HG02852 (cell line): ENCODE data around the gene NDC1.
"Not testable (repeated sequence)": the region's sequence is repeated elsewhere in the genome, so short reads cannot be mapped to it uniquely, and the experiment has no call there.

ENCODE experiments used
- ATAC-seq: cut with Tn5 transposase; IDR thresholded peaks from one replicate; pipeline ENCODE4 v1.9.1; 2021; ENCODE audit warnings: mild to moderate bottlenecking, moderate library complexity; ENCODE audit not compliant: unreplicated experiment

NDC1 gene

GRCh38 chr1:53766194-53766742 is 71.8 kb downstream of the NDC1 start:
- ATAC-seq, result no peak

DNA sequence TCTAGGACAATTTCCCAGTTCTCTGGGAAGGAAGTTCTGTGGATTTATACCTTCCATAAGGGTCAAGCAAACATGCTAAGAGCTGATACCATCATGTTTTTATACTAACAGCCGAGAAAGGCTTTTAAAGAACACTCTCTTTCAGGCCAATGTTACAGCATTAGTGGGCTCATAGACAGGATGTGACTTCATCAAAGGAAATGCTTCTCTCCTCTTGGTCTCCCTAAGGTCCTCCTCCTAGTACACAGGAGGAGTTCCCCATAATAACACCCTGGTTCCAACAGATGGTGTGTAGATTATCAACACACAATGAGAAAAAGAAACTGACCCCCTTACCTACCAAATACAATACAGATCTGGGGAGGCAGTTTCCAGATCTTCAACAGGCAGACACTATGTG is 72.4 kb downstream of the NDC1 start:
- ATAC-seq, result no peak

DNA sequence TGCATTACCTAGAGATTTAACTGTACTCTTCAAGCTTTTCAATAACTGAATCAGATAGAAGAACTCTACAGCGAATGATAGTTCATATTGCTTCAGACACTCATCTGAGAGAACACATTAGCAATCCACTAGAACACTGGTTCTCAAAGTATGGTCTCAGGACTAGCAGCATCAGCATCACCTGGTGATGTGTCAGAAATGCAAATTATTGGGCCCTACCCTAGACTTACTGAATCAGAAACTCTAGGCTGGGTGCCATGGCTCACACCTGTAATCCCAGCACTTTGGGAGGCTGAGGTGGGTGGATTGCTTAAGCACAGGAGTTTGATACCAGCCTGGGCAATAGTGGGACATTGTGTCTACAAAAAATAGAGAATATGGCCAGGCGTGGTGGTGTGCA is 74.2 kb downstream of the NDC1 start:
- no peak for ATAC-seq

- ATAC-seq, result no peak
Observed at GRCh38 chr1:53763461-53763860, 74.6 kb downstream of the NDC1 start.

GRCh38 chr1:53760497-53760896 is 77.6 kb downstream of the NDC1 start:
- ATAC-seq, result not testable (repeated sequence)

DNA sequence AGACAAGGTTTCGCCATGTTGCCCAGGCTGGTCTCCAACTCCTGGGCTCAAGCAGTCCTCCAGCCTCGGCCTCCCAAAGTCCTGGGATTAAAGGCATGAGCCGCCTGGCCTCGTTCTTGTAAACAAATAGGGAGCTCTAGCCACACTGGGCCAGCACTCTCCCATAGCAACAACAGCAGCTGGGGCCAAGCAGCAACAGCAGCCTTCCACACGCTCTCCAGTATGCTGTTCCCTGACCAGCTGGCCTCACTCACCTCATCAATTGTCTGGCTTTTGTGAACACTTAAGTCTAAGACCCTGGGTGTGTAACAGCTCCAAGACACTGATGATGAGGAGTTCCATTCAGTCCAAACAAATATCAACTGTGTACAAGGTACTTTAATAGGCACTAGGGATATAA is 82.2 kb downstream of the NDC1 start:
- no peak for ATAC-seq

DNA sequence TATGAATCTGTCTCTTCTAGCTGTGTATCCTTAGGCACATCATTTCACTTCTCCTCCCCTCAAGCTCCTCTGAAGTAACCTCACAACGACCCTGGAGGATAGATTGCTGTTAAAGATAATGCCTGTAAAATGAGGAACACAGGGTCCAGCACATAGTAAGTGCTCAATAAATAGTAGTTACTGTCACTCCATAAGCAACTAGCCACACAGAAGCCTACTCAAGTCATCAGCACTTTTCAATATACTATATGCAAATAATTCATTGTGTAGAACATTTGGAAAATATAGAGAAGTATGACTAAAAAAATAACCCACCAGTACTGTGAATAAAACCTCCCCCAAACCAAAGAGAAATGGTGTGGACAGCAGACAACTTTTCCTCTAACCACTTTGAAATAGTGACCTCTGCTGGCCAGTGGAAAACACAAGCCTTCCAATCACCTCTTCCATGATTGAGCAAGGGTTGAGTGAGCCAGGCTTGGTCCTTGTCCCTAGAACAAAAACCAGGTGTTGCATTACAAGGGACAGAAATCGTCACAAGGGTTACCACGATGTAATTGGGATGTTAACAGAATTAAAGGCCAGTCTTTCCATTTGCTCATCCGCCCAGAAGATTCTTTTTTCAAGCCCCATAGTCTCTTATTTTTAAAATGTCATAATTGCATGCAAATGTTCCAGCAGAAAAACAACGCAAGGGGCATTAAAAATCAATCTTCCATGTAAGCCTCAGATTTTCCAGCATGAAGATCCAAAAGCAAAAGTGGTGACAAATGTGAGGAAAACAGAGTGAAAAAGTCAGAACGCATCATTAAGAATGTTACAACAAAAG is 83.4 kb downstream of the NDC1 start:
- ATAC-seq, result no peak

GRCh38 chr1:53752281-53752680 is 85.8 kb downstream of the NDC1 start:
- no peak for ATAC-seq

GRCh38 chr1:53747841-53748240 is 90.3 kb downstream of the NDC1 start:
- ATAC-seq, result no peak

- no peak for ATAC-seq
Observed at GRCh38 chr1:53740621-53741105, 97.4 kb downstream of the NDC1 start.

- ATAC-seq, result peak; percentile 98
Observed at GRCh38 chr1:53739109-53739681, 98.9 kb downstream of the NDC1 start, which contains the start of gene GLIS1. TSS of gene GLIS1 (minus strand) at chr1:53739164. CDS start at chr1:53738064, 1,100 bp downstream.

GRCh38 chr1:53738205-53739108 is 99.6 kb downstream of the NDC1 start:
- peak; percentile 26 for ATAC-seq

GRCh38 chr1:53737648-53738204 is 100.4 kb downstream of the NDC1 start:
- ATAC-seq, result no peak

DNA sequence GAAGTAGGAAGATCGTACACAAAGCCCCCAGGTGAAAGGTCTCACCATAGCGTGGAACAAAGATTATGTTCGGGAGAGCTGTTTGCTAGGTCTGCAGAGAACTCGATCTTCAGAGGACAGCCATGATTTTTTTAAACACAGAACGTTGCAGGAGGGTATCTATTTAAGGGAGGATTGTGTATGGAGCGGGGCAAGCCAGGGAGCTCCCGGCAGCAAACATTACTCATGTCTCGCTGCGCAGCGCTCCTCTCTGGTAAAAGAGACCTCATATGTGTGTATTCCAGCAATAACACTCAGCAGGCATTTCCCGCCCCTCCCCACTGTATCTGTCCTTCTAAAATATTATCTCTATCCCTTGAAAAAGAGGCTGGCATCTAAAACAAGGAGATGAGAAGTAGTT is 101.8 kb downstream of the NDC1 start:
- ATAC-seq, result no peak

GRCh38 chr1:53735681-53736080 is 102.4 kb downstream of the NDC1 start:
- ATAC-seq, result no peak

DNA sequence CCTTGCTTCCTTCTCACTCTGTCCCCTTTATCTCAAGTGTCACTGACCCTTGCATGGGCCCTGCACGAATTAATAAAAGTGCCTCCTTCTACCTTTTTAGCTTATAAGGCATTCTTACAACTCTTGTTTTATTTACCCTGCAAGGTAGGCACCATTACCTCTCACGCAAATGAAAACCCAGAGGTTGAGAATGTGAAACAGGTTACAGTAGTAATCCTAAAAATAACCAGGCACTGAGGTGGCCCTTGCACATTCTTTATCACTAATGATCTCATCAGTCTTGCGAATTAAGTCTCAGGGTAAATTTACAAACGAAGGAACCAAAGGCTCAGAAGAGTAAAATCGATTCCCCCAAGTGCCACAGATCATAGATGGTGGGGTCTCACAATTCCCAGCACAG is 102.8 kb downstream of the NDC1 start:
- no peak for ATAC-seq

GRCh38 chr1:53734650-53735211 is 103.4 kb downstream of the NDC1 start:
- no peak for ATAC-seq

- no peak for ATAC-seq
Observed at GRCh38 chr1:53733975-53734649, 104.0 kb downstream of the NDC1 start.

DNA sequence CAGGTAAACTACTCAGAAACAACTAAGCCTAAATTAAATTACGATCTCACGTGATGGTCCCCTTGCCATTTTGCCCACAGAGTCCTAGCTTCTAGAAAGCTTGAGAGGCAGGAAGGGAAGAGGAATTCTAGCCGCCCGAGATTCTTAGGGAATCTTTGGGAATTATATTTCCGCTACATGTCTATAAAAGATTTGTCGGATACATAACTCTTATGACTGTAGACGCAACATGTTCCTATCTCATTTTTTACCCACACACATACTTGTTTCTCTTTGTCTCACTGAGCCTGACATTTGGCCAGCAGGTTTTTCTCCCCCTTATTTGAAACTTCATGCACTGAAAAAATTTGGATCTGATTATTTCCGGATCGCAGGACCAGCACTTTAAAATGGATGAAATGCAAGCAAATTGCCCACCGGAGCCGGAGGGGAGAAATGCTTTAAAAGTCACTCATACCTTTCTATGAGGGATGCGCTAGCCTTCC is 104.6 kb downstream of the NDC1 start:
- no peak for ATAC-seq

- no peak for ATAC-seq
Observed at GRCh38 chr1:53732912-53733317, 105.2 kb downstream of the NDC1 start.
